Measurements from ENCODE around the gene CNTNAP2. TPM values are rescaled to one million over a fixed set of nuclear protein-coding genes. Genes with fewer than 3 reads are reported as not detected.

Gene CNTNAP2
- total RNA-seq: not detected

- ChIA-PET POLR2A (no interaction called here), CTCF (interaction anchor here (0.7 kb wide), 1 partner anchor 182 kb away, joined by 3 read pairs; no protein-coding TSS in a partner anchor)
Observed at GRCh38 chr7:146116521-146117222, at the start of gene CNTNAP2. Gene CNTNAP2, plus strand, starts transcription at chr7:146116801. Its CDS starts 76 bp downstream, at chr7:146116877.

- ChIA-PET CTCF (no interaction called here), POLR2A (no interaction called here)
Observed at GRCh38 chr7:146067880-146068279, 48.7 kb upstream of the CNTNAP2 start.

- ChIA-PET CTCF (no interaction called here), POLR2A (no interaction called here)
Observed at GRCh38 chr7:146074195-146074765, 42.3 kb upstream of the CNTNAP2 start.

- POLR2A ChIA-PET: no interaction called here
- CTCF ChIA-PET: no interaction called here
Observed at GRCh38 chr7:146076344-146076743, 40.3 kb upstream of the CNTNAP2 start.

- ChIA-PET POLR2A (no interaction called here), CTCF (no interaction called here)
Observed at GRCh38 chr7:146084086-146084485, 32.5 kb upstream of the CNTNAP2 start.

GRCh38 chr7:146090023-146090645 is 26.5 kb upstream of the CNTNAP2 start:
- ChIA-PET CTCF (no interaction called here), POLR2A (no interaction called here)

- ChIA-PET POLR2A (no interaction called here), CTCF (no interaction called here)
Observed at GRCh38 chr7:146094356-146094755, 22.2 kb upstream of the CNTNAP2 start.

GRCh38 chr7:146096994-146097393 is 19.6 kb upstream of the CNTNAP2 start:
- CTCF ChIA-PET: no interaction called here
- POLR2A ChIA-PET: no interaction called here

DNA sequence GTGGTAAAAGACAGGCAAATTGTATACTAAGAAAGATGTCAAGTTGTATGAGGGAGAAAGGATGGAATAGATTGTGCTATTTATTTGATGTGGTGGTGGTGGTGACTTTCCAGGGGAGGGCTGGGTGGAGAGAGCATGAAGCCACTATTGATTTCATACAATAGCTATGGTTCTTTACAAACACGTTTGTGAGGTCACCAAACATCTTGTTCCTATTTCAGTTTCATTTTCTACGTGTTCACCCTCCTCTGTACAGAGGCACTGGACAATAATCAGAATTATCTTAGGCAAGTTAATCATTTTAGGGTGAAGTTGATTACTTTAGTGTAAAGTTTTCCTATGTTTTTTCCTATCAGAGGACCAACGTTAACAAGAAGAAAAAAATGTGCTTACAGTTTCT is 10.3 kb upstream of the CNTNAP2 start:
- ChIA-PET POLR2A (no interaction called here), CTCF (no interaction called here)

DNA sequence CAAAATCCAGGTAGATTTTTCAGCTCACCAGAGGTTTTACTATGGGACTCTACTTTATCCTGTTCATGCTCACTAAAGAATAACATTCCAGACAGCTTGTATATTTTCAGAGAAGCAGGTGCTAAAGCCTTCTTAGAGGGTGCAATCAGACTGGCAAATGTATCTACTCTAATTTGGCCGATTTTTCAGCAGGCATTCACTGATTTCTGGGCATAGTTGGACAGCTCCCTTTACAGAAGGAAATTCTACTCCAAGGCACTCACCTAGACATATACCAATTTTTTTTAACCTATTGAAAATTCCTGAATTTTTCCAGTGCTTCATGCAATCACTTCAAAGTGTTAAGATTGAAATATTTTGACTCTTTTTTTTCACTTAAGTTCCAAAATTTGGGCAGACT is 3.8 kb upstream of the CNTNAP2 start:
- ChIA-PET POLR2A (no interaction called here), CTCF (no interaction called here)

DNA sequence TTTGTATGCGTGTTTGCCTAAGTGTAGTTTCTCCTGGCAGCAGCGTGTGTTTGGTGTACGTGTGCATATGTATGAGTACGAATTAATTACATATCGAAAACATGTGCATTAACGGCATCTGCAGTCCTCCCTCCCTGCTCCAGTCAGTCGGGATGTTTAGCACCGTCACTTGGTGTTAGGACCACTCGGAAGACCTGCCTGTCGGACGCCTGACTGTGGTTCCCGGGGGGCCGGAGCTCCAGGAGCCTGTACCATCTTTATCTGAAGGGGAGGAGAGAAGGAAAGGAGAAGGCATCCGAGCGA is 1.1 kb upstream of the CNTNAP2 start:
- POLR2A ChIA-PET: no interaction called here
- CTCF ChIA-PET: no interaction called here

DNA sequence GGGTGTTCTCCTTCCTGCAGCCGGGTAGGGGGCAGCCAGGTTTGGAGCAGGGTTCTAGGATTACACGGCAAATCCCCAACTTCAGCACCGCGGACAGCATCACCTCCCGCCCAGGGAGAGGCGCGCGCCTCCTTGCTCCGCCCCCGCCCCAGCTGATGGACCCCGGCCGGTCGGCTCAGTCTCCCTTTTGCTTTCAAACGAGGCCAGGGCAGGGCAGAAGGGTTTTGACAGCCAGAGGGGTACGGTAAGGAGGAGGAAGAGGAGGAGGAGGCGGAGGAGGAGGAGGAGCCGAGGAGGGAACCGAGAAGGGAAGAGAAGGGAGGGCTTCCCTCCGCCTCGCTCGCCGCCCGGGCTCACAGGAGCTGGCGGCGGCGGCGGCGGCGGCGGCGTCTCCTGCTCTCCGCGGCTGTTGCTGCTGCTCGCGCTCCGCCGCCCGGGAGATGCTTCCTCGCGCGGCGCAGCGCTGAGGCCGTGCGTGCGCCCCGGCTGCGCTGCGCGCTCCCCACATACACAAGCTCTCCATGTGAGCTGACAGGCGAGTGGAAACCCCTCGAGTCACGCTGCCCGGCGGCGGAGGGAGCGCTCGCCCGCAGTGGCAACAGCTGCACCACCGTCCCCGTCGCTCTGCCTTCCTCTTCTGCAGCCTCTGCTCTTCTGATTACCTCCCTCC is 615 bp upstream of the CNTNAP2 start:
- ChIA-PET CTCF (interaction anchor here (0.7 kb wide), 1 partner anchor 183 kb away, joined by 3 read pairs; no protein-coding TSS in a partner anchor), POLR2A (no interaction called here)

DNA sequence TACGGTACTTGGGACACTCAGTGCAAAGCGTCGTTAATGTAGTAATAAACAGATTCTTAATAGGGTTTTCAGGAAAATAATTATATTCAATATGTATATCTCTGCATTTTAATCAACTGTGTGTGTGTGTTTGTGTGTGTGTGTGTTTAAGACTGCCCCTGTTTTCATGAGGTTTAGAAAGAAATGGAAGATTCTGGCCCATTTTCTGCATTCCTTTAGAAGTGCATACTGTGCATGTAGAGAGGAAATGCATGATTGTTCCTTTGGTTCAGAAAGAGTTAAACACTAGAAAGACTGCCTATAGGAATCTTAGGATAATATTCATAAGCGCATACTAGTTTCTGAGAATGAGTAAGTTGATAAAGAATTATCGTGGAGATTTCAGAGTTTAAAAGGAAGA is 975 bp downstream of the CNTNAP2 start:
- POLR2A ChIA-PET: no interaction called here
- CTCF ChIA-PET: no interaction called here

DNA sequence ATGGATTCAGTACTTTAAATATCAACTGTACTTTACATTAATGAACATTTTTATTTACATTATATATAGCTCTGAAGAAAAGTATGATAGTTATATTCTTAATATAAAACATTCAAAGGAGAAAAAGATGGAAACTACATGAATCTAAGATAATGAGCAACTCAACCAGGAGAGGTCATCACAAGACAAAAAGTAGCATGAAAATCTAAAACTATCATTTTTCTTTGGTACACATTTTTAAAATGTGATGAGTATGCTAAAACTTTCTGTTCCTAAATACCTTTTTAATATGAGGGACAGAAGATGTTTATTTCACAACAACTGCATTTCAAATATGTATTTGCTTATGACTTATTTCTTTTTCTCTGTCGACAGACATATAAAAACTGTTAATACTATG is 2.4 kb downstream of the CNTNAP2 start:
- ChIA-PET CTCF (no interaction called here), POLR2A (no interaction called here)

DNA sequence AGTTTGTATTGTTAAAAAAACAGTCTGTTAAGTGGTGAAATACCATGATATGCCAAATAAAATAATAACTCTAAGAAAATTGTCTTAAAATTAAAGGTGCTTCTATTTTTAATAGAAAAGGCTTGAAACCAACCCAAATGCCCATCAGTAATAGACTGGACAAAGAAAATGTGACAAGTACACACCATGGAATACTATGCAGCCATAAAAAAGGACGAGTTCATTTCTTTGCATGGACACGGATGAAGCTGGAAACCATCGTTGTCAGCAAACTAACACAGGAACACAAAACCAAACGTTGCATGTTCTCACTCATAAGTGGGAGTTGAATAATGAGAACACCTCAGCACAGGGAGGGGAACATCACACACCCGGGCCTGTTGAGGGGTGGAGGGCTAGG is 7.1 kb downstream of the CNTNAP2 start:
- ChIA-PET POLR2A (no interaction called here), CTCF (no interaction called here)

GRCh38 chr7:146126767-146127509 is 10.3 kb downstream of the CNTNAP2 start:
- POLR2A ChIA-PET: no interaction called here
- CTCF ChIA-PET: no interaction called here

DNA sequence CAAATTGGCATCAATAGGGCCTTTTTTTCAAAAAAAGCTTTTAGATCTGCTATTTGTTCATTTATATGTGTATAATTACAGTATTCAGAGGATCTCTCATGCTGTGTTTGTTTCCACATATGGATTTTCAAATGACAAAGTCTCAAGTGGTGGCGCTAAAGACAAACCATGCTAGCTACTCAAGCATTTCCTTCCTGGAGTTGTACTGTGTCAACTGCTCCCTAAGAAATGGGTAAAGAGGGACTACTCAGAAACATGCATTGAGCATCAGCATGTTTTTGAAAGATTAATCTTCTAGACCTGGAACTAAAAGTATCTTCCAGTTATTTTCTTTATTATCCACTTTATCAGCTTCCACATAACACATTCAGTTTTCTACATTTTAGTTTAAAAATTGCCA is 12.7 kb downstream of the CNTNAP2 start:
- ChIA-PET POLR2A (no interaction called here), CTCF (no interaction called here)

- POLR2A ChIA-PET: no interaction called here
- CTCF ChIA-PET: no interaction called here
Observed at GRCh38 chr7:146129997-146130396, 13.4 kb downstream of the CNTNAP2 start.

DNA sequence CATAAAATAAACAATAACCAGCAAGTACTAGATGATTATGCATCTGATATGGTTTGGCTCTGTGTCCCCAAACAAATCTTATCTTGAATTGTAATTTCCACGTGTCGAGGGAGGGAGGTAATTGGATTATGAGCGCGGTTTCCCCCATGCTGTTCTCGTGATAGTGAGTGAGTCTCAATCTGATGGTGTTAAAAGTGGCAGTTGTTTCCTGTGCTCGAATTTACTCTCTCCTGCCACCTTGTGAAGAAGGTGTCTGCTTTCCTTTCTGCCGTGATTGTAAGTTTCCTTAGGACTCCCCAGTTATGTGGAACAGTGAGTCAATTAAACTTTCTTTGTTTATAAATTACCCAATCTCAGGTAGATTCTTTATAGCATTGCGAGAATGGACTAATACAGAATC is 15.1 kb downstream of the CNTNAP2 start:
- ChIA-PET POLR2A (no interaction called here), CTCF (no interaction called here)

- POLR2A ChIA-PET: no interaction called here
Observed at GRCh38 chr7:146136357-146136875, 19.8 kb downstream of the CNTNAP2 start.

DNA sequence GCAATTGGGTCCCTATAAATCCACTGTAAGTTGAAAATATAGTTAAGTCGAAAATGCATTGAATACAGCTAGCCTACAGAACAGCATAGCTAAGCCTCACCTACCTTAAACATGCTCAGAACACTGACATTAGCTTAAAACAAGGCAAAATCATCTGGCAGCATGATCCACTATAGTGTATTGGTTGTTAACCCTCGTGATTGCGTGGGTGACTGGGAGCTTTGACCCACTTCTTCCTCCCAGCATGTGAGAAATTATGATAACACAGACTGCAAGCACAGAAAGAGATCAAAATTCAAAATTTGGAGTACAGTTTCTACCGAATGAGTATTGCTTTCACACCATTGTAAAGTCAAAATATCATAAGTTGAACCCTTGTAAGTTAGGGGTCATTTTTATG is 22.3 kb downstream of the CNTNAP2 start:
- ChIA-PET CTCF (no interaction called here), POLR2A (no interaction called here)

More at GRCh38 chr7:146136357-146136875, 19.8 kb downstream of the CNTNAP2 start:
- CTCF ChIA-PET: no interaction called here

Data from activated CD8-positive, alpha-beta memory T cell treated with anti-CD3 and anti-CD28 coated beads for 36 hours (primary cell).